ENCODE measurements around the gene U2AF1L4.

The U2AF1L4 gene

DNA sequence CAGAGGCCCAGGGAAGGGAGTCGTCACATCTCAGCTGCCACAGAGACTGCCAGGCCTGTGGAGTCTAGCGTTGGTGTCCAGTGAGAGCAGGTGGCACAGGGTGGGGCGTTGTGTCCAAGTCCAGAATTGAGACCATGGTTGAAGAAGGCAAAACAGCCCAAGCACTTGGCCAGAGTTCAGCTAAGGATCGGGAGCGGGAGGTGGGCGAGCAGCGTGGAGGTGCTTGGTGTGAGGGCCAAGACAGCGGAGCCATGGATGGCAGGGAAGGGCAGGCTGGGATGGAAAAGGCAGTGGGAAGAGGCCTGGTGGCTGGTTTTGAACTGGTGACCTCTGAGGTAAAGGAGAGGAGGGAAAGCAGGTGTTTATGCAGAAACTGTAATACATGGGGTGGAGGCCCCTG is 10.9 kb downstream of the U2AF1L4 start:
- TF ChIP-seq, protein P1, sequence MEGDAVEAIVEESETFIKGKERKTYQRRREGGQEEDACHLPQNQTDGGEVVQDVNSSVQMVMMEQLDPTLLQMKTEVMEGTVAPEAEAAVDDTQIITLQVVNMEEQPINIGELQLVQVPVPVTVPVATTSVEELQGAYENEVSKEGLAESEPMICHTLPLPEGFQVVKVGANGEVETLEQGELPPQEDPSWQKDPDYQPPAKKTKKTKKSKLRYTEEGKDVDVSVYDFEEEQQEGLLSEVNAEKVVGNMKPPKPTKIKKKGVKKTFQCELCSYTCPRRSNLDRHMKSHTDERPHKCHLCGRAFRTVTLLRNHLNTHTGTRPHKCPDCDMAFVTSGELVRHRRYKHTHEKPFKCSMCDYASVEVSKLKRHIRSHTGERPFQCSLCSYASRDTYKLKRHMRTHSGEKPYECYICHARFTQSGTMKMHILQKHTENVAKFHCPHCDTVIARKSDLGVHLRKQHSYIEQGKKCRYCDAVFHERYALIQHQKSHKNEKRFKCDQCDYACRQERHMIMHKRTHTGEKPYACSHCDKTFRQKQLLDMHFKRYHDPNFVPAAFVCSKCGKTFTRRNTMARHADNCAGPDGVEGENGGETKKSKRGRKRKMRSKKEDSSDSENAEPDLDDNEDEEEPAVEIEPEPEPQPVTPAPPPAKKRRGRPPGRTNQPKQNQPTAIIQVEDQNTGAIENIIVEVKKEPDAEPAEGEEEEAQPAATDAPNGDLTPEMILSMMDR (IDR thresholded peaks at IDR 0.05; ENCODE audit: insufficient read depth, low read length, missing control alignments), result no peak
- ChIA-PET POLR2A (no interaction called here), CTCF (no interaction called here)
- DNase-seq (ENCODE audit: low read depth, low spot score), result no peak
- H3K4me3 ChIP-seq (ENCODE audit: low read depth, low read length), result no peak overlapping the region

DNA sequence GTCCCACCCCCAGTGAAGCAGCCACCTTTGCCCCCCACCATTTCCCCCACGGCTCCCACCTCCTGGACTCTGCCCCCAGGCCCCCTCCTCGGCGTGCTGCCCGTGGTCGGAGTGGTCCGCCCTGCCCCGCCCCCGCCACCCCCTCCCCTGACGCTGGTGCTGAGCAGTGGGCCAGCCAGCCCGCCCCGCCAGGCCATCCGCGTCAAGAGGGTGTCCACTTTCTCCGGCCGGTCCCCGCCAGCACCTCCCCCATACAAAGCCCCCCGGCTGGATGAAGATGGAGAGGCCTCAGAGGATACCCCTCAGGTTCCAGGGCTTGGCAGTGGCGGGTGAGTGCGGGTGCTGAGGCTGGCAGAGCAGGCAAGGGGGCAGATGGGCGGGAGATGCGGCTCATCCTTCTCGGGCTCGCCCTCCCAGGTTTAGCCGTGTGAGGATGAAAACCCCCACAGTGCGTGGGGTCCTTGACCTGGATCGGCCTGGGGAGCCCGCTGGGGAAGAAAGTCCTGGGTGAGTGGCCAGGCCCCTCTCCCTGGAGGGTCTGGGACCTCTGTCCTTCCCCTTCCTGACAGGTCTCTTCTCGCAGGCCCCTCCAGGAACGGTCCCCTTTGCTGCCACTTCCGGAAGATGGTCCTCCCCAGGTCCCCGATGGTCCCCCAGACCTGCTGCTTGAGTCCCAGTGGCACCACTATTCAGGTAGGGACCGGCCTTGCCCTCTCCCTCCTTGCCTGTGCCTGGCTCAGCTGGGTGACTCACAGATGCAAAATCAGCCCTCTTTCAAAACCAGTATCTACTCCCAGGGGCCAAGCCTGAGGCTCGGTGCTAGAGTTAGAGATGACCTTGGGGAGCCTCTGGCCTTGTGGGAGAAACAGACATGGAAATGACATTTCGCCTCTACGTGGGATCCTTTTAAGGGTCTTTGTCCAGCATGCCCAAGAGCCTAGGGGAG is 11.8 kb downstream of the U2AF1L4 start:
- ChIA-PET CTCF (no interaction called here), POLR2A (no interaction called here)

DNA sequence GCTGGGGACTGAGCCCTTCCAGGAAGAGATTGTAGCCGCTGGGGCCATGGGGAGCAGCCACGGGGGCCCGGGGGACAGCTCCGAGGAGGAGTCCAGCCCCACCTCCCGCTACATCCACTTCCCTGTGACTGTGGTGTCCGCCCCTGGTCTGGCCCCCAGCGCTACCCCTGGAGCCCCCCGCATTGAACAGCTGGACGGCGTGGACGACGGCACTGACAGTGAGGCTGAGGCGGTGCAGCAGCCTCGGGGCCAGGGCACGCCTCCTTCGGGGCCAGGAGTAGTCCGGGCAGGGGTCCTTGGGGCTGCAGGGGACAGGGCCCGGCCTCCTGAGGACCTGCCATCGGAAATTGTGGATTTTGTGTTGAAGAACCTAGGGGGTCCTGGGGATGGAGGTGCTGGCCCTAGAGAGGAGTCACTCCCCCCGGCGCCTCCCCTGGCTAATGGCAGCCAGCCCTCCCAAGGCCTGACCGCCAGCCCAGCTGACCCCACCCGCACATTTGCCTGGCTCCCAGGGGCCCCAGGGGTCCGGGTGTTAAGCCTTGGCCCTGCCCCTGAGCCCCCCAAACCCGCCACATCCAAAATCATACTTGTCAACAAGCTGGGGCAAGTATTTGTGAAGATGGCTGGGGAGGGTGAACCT is 12.6 kb downstream of the U2AF1L4 start:
- ChIA-PET CTCF (interaction anchor here (1.0 kb wide), 1 partner anchor 13 kb away, joined by 3 read pairs; no protein-coding TSS in a partner anchor), POLR2A (no interaction called here)
- TF ChIP-seq, protein P1 (IDR thresholded peaks at IDR 0.05; ENCODE audit: insufficient read depth, low read length, missing control alignments), result no peak
- H3K4me3 ChIP-seq (ENCODE audit: low read depth, low read length), result no peak overlapping the region
- DNase-seq (ENCODE audit: low read depth, low spot score), result no peak

More for the DNA sequence above, 11.8 kb downstream of the U2AF1L4 start:
- no peak for DNase-seq (ENCODE audit: low read depth, low spot score)
- TF ChIP-seq, protein P1 (IDR thresholded peaks at IDR 0.05; ENCODE audit: insufficient read depth, low read length, missing control alignments), result no peak
- H3K4me3 ChIP-seq (ENCODE audit: low read depth, low read length), result no peak overlapping the region

DNA sequence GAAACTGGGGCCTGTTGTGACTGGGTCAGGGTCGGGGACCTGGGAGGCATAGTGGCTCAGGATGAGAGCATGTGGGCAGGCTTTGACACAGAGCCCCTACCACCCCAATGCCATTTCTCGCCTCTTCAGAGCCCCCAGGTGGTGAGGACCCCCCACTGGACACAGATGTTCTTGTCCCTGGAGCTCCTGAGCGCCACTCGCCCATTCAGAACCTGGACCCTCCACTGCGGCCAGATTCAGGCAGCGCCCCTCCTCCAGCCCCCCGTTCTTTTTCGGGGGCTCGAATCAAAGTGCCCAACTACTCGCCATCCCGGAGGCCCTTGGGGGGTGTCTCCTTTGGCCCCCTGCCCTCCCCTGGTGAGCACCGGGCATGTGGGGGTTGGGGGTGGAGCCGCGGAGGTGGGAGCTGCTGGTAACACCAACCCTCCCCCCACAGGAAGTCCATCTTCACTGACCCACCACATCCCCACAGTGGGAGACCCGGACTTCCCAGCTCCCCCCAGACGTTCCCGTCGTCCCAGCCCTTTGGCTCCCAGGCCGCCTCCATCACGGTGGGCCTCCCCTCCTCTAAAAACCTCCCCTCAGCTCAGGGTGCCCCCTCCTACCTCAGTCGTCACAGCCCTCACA is 13.3 kb downstream of the U2AF1L4 start:
- H3K4me3 ChIP-seq (ENCODE audit: low read depth, low read length), result no peak overlapping the region
- DNase-seq (ENCODE audit: low read depth, low spot score), result no peak
- TF ChIP-seq, protein P1 (IDR thresholded peaks at IDR 0.05; ENCODE audit: insufficient read depth, low read length, missing control alignments), result no peak
- CTCF ChIA-PET, result interaction anchor here (1.0 kb wide), 1 partner anchor 12 kb away, joined by 3 read pairs; no protein-coding TSS in a partner anchor
- POLR2A ChIA-PET, result interaction anchor here (1.5 kb wide), 1 partner anchor 14 kb away, joined by 3 read pairs; the partner anchor contains the start of gene PSENEN

DNA sequence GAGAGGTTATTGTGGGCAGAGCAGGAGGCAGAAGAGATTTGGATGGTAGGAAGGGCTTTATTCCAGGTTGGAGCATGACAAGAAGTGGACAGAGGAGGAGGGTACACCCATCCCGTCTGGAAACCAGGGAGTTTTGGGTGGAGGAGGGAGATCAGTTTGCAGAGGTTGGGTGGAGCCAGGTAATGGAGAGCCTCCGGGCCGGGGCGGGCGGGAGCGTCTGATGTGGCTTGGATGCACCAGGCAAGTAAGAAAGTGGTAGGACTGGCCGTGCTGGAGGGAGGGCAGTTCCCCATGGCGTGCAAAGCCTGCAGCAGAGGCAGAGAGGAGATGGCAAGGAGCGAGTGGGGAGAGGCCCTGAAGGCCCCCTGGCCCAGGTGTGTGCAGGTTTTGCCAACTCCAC is 13.9 kb downstream of the U2AF1L4 start:
- H3K4me3 ChIP-seq (ENCODE audit: low read depth, low read length), result no peak overlapping the region
- TF ChIP-seq, protein P1 (IDR thresholded peaks at IDR 0.05; ENCODE audit: insufficient read depth, low read length, missing control alignments), result no peak
- POLR2A ChIA-PET, result interaction anchor here (0.6 to 1.5 kb wide), 2 partner anchors 14 to 85 kb away, joined by 3 read pairs; partner anchors contain the start of gene PSENEN
- DNase-seq (ENCODE audit: low read depth, low spot score), result no peak
- CTCF ChIA-PET, result no interaction called here
